SK-N-SH treated with all-trans-retinoic acid at 6 μM for 48 hours (cell line): Measurements from ENCODE around the gene ECI1.

Experiments used
- ATAC-seq: fragments of 200-7000 bp; cut with Tn5 transposase; 3 replicates; pipeline ENCODE4 v1.9.1; 2020; ENCODE audit warnings: mild to moderate bottlenecking, moderate library complexity
- ARNTL ChIP-seq: fragments of 450-650 bp; formaldehyde crosslinking; IDR thresholded peaks from 2 replicates; pipeline ENCODE4 v1.5.0; 2020; ENCODE audit warnings: low read depth, mild to moderate bottlenecking, moderate library complexity, borderline replicate concordance
- BACH2 ChIP-seq: fragments of 250-450 bp; sonication (Bioruptor Pico); IDR thresholded peaks from 2 replicates; pipeline ENCODE4 v1.9.0; 2021; ENCODE audit warnings: mild to moderate bottlenecking, borderline replicate concordance
- CSDC2 ChIP-seq: fragments of 250-450 bp; sonication (Bioruptor Pico); IDR thresholded peaks from 2 replicates; pipeline ENCODE4 v1.5.0; 2020; ENCODE audit warnings: mild to moderate bottlenecking, moderate library complexity
- ESRRG ChIP-seq: fragments of 250-450 bp; sonication (Bioruptor Pico); IDR thresholded peaks from 2 replicates; pipeline ENCODE4 v1.6.1; 2021; ENCODE audit warnings: mild to moderate bottlenecking
- GLIS3 ChIP-seq: fragments of 250-450 bp; sonication (Bioruptor Pico); IDR thresholded peaks from 2 replicates; pipeline ENCODE4 v1.5.0; 2020; ENCODE audit warnings: mild to moderate bottlenecking, moderate library complexity
- ISL1 ChIP-seq: fragments of 250-450 bp; sonication (Bioruptor Pico); IDR thresholded peaks from 2 replicates; pipeline ENCODE4 v2.1.2; 2022; ENCODE audit warnings: mild to moderate bottlenecking, moderate library complexity
- OSR1 ChIP-seq: fragments of 250-450 bp; sonication (Bioruptor Pico); IDR thresholded peaks from 2 replicates; pipeline ENCODE4 v1.8.0; 2022; ENCODE audit warnings: moderate library complexity, mild to moderate bottlenecking, inconsistent platforms
- PPARA ChIP-seq: fragments of 250-450 bp; sonication (Bioruptor Pico); IDR thresholded peaks from 2 replicates; pipeline ENCODE4 v1.5.0; 2020; ENCODE audit warnings: mild to moderate bottlenecking, borderline replicate concordance
- RARB ChIP-seq: fragments of 250-450 bp; sonication (Bioruptor Pico); IDR thresholded peaks from 2 replicates; pipeline ENCODE4 v1.8.0; 2021; ENCODE audit warnings: mild to moderate bottlenecking, moderate library complexity
- SNAI2 ChIP-seq: fragments of 250-450 bp; sonication (Bioruptor Pico); IDR thresholded peaks from 2 replicates; pipeline ENCODE4 v1.5.0; 2020; ENCODE audit warnings: mild to moderate bottlenecking, moderate library complexity
- TCF4 ChIP-seq: fragments of 250-450 bp; sonication (Bioruptor Pico); IDR thresholded peaks from 2 replicates; pipeline ENCODE4 v1.8.0; 2021; ENCODE audit warnings: mild to moderate bottlenecking, moderate library complexity, borderline replicate concordance
- TOX ChIP-seq: fragments of 250-450 bp; sonication (Bioruptor Pico); IDR thresholded peaks from 2 replicates; pipeline ENCODE4 v1.8.0; 2021; ENCODE audit warnings: mild to moderate bottlenecking, moderate library complexity, borderline replicate concordance
- ZC3H10 ChIP-seq: fragments of 250-450 bp; sonication (Bioruptor Pico); IDR thresholded peaks from 2 replicates; pipeline ENCODE4 v1.5.1; 2021; ENCODE audit warnings: mild to moderate bottlenecking, moderate library complexity
- ZFP3 ChIP-seq: fragments of 250-450 bp; sonication (Bioruptor Pico); IDR thresholded peaks from 2 replicates; pipeline ENCODE4 v1.5.0; 2020; ENCODE audit warnings: mild to moderate bottlenecking, moderate library complexity
- ZFP30 ChIP-seq: fragments of 450-650 bp; formaldehyde crosslinking; IDR thresholded peaks from 2 replicates; pipeline ENCODE4 v1.5.0; 2022; ENCODE audit warnings: mild to moderate bottlenecking, moderate library complexity
- ZNF565 ChIP-seq: fragments of 450-650 bp; formaldehyde crosslinking; conservative IDR thresholded peaks from 2 replicates; pipeline ENCODE4 v1.5.0; 2020; ENCODE audit warnings: low read depth, mild to moderate bottlenecking, moderate library complexity
- ZNF8 ChIP-seq: fragments of 450-650 bp; formaldehyde crosslinking; IDR thresholded peaks from 2 replicates; pipeline ENCODE4 v1.5.0; 2020; ENCODE audit warnings: mild to moderate bottlenecking, moderate library complexity
- TF ChIP-seq, protein P1 (sequence below): fragments of 250-450 bp; sonication (Bioruptor Pico); IDR thresholded peaks from 2 replicates; pipeline ENCODE4 v1.5.1; 2020; ENCODE audit warnings: low read depth, mild to moderate bottlenecking, moderate library complexity
- TF ChIP-seq, protein P2 (sequence below): fragments of 250-450 bp; sonication (Bioruptor Pico); IDR thresholded peaks from 2 replicates; pipeline ENCODE4 v1.8.0; 2020; ENCODE audit warnings: mild to moderate bottlenecking, moderate library complexity, borderline replicate concordance
- TF ChIP-seq, protein P3 (sequence below): fragments of 250-450 bp; sonication (Bioruptor Pico); IDR thresholded peaks from 2 replicates; pipeline ENCODE4 v1.5.1; 2021; ENCODE audit warnings: mild to moderate bottlenecking, moderate library complexity

ECI1 gene

DNA sequence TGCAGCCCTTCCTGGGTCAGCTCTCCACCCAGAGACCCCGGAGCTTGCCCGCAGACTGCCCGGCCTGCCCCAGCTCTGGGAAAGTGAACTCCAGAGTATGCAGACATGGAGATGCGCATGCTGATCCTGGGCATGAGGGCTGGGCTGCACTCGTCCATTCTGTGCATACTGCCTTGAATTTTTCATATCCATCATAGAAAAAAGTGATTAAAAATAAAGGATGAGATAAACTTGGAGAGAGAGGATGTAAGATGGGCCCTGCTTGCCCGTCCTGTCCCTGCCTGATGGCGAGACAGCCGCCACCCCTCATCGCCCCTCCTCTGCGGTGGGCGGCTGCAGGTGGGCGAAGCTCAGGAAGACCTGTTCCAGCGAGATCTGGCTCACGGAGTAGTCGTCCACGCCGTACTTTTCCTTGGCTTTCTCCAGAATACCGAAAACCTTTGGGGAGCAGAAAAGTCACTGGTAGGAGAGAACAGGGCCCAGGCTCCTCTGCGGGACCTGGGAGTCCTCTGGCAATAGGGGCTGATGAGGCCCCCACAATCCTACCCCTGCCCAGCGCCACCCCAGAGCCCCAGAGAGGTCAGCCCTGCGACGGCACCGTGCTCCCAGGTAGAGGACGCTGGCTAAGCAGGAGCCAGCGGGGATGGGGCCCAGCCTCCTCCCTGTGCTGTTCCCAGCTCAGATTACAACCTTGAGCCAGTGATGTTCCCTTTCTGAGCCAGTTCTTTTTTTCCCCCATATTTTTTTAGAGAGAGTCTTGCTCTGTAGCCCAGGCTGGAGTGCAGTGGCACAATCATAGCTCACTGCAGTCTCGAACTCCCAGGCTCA, 25.2 kb upstream of the ECI1 start:
- TF ChIP-seq ZNF8 (no peak), TCF4 (no peak), ISL1 (CRISPR knock-in tag) (no peak), RARB (CRISPR knock-in tag) (no peak), SNAI2 (no peak), ARNTL (no peak)
- TF ChIP-seq, protein P1, sequence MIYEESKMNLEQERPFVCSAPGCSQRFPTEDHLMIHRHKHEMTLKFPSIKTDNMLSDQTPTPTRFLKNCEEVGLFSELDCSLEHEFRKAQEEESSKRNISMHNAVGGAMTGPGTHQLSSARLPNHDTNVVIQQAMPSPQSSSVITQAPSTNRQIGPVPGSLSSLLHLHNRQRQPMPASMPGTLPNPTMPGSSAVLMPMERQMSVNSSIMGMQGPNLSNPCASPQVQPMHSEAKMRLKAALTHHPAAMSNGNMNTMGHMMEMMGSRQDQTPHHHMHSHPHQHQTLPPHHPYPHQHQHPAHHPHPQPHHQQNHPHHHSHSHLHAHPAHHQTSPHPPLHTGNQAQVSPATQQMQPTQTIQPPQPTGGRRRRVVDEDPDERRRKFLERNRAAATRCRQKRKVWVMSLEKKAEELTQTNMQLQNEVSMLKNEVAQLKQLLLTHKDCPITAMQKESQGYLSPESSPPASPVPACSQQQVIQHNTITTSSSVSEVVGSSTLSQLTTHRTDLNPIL (CRISPR knock-in tag): no peak
- TF ChIP-seq, protein P2, sequence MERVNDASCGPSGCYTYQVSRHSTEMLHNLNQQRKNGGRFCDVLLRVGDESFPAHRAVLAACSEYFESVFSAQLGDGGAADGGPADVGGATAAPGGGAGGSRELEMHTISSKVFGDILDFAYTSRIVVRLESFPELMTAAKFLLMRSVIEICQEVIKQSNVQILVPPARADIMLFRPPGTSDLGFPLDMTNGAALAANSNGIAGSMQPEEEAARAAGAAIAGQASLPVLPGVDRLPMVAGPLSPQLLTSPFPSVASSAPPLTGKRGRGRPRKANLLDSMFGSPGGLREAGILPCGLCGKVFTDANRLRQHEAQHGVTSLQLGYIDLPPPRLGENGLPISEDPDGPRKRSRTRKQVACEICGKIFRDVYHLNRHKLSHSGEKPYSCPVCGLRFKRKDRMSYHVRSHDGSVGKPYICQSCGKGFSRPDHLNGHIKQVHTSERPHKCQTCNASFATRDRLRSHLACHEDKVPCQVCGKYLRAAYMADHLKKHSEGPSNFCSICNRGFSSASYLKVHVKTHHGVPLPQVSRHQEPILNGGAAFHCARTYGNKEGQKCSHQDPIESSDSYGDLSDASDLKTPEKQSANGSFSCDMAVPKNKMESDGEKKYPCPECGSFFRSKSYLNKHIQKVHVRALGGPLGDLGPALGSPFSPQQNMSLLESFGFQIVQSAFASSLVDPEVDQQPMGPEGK (CRISPR knock-in tag): no peak
- no peak for ATAC-seq

DNA sequence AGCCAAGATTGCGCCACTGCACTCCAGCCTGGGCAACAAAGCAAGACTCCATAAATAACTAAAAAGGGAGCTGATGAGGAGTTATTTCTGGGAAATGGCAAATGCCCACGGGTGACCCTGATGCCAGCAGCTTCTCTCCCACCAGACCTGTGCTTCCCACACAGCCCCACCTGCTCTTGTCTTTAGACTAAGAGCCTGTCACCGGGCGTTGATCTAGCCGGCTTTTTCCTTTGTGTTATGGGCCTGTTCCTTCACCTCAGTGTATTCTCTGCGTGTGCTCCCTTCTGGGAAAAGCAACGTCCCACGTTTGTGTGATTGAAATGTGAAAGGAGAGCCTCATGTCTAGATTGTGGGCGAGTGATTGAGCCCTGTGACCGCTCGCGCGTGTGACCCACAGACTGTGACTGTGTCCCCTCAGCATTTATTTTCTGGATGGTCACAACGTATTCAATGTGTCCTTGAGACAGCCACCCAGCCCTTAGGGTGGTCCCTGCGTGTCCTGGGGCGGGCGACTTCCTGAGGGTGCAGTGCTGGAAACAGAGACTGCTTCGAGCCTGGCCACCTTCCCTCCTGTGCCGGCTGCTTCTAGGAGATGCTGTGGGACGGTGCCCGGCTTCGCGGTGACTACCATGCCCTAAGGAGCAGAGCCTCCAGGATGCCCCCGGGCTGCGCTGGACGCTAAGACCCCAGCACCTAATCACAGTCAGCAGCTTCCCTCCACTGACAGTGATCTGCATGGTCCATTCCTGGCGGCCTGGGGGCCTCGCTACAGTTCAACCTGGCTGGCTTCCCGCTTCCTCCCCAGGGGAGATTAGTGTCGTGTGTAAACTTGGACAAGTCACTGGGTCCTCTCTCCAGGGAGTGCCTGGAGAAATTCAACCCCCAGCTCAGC, 24.3 kb upstream of the ECI1 start:
- no peak for ATAC-seq
- no peak for TF ChIP-seq RARB (CRISPR knock-in tag)
- no peak for TF ChIP-seq ZNF8
- TF ChIP-seq, all 23 proteins: peak for 0

DNA sequence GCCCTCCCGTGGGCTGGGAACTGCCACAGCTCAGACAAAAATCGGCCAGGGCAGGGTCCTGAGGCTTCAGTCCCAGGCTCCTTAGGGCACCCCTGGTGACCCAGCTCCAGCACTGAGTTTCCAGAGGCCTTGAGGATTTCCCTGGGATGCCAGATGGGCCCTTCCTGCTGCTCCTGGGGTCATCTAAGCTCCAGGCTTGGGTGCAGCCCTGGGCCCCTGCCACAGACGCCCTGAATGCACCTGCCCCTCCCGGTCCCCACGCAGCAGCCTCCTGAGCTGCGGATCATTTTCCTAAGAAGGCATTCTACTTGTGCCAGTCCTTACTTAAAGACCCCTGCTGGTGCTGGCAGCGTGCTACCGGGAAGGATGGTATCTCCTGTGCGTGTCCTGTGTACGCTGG, 22.5 kb upstream of the ECI1 start:
- ATAC-seq: no peak
- TF ChIP-seq SNAI2: no peak
- no peak for TF ChIP-seq ZNF565 (CRISPR knock-in tag)
- no peak for TF ChIP-seq ZFP30 (CRISPR knock-in tag)
- TF ChIP-seq OSR1 (CRISPR knock-in tag): no peak
- no peak for TF ChIP-seq TOX
- no peak for TF ChIP-seq RARB (CRISPR knock-in tag)
- no peak for TF ChIP-seq ISL1 (CRISPR knock-in tag)
- TF ChIP-seq, protein P2 (CRISPR knock-in tag): no peak

DNA sequence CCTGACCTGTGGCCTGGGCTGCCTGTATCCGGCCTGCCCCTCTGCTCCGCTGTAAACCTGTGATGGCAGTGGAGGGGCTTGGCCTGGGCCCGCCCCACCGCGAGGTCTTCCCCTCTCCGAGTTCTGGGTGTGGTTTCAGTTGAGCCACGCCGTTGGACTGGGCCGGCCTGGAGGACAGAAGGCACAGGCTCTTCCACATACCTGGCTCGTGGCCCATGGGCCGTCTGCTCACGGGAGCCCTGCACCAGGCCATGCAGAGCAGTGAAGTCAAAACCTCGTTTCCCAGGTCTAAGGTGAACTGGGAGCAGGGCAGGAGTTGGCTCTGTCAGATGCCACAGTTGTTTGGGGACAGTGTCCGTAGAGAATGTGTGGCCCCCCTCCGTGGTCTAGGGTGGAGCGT, 22.1 kb upstream of the ECI1 start:
- TF ChIP-seq RARB (CRISPR knock-in tag) (no peak), ARNTL (no peak), SNAI2 (no peak), ESRRG (CRISPR knock-in tag) (no peak), TOX (no peak), CSDC2 (CRISPR knock-in tag) (no peak), ZFP3 (CRISPR knock-in tag) (no peak), ZC3H10 (no peak), ISL1 (CRISPR knock-in tag) (no peak), GLIS3 (CRISPR knock-in tag) (no peak), ZFP30 (CRISPR knock-in tag) (no peak), BACH2 (CRISPR knock-in tag) (no peak), TCF4 (no peak), ZNF565 (CRISPR knock-in tag) (no peak), PPARA (CRISPR knock-in tag) (no peak)
- TF ChIP-seq, protein P3, sequence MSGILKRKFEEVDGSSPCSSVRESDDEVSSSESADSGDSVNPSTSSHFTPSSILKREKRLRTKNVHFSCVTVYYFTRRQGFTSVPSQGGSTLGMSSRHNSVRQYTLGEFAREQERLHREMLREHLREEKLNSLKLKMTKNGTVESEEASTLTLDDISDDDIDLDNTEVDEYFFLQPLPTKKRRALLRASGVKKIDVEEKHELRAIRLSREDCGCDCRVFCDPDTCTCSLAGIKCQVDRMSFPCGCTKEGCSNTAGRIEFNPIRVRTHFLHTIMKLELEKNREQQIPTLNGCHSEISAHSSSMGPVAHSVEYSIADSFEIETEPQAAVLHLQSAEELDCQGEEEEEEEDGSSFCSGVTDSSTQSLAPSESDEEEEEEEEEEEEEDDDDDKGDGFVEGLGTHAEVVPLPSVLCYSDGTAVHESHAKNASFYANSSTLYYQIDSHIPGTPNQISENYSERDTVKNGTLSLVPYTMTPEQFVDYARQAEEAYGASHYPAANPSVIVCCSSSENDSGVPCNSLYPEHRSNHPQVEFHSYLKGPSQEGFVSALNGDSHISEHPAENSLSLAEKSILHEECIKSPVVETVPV (CRISPR knock-in tag): no peak
- TF ChIP-seq, protein P1 (CRISPR knock-in tag): no peak
- TF ChIP-seq, protein P2 (CRISPR knock-in tag): no peak
- ATAC-seq: no peak
